Psoas muscle (tissue), 8 donors: ENCODE measurements around the gene RTN4RL1. TPM values are rescaled to one million over a fixed set of nuclear protein-coding genes. Genes with fewer than 3 reads are reported as not detected.
A peak's percentile ranks its signal among the peaks of the same experiment; 100 is the strongest.

Experiments used
- ATAC-seq, 4 donors: fragments of 200-7000 bp; cut with Tn5 transposase; one replicate each; pipeline ENCODE4 v1.9.1; 2020; ENCODE audit warnings: moderate library complexity in 3 of 4, mild to moderate bottlenecking in 2 of 4
- DNase-seq, 2 donors: peaks; one replicate each; pipeline ENCODE4 v3.0.0-alpha.2; 2020
- H3K27ac ChIP-seq: fragments of 200-600 bp; one replicate; pipeline ENCODE4 v1.8.0; 2022
- H3K27me3 ChIP-seq, 3 donors: fragments of 200-600 bp in 1 of 3; one replicate each; pipeline versions ENCODE4 v1.6.1 to v1.8.0; 2013 to 2022; ENCODE audit warnings: low read length in 2 of 3, mild to moderate bottlenecking in 2 of 3, moderate library complexity in 1 of 3; ENCODE audit not compliant: insufficient read depth in 3 of 3
- H3K36me3 ChIP-seq, 2 donors: fragments of 200-600 bp in 1 of 2; one replicate each; pipeline versions ENCODE4 v1.6.1 to v1.8.0; 2013 to 2022; ENCODE audit warnings: low read depth in 1 of 2, mild to moderate bottlenecking in 1 of 2, moderate library complexity in 1 of 2; ENCODE audit not compliant: insufficient read depth in 1 of 2
- H3K4me1 ChIP-seq: fragments of 200-600 bp; one replicate; pipeline ENCODE4 v1.8.0; 2022
- H3K4me3 ChIP-seq: fragments of 200-600 bp; one replicate; pipeline ENCODE4 v1.8.0; 2022; ENCODE audit warnings: mild to moderate bottlenecking
- H3K9me3 ChIP-seq: fragments of 200-600 bp; one replicate; pipeline ENCODE4 v1.8.0; 2022
- whole genome bisulfite sequencing, 3 donors: extraction: QIAGEN DNeasy Blood & Tissue Kit; methylation state at CpG; one replicate each; pipeline versions ENCODE4 v1.1.6 to v1.1.7; 2013; 5-methylcytosine and 5-hydroxymethylcytosine counted together
- intact Hi-C, 2 donors: fragments of 100-400 bp; cut with DNase I; formaldehyde crosslinking; loops; one replicate each; pipeline versions ENCODE4 v1.11.0 to v1.14.2; 2022
- polyA plus RNA-seq, 3 donors: library from polyadenylated mRNA; stranded (reverse); fragments of 200-250 nt; gene quantifications; one replicate each; pipeline ENCODE4 v1.2.3, GENCODE V29; 2013
- total RNA-seq, 4 donors: library from RNA; stranded (reverse); fragmentation: NEBNext Ultra II Directional in 2 of 4; extraction: Animal tissue kit (Norgen Biotek cat#: 25700) in 2 of 4; gene quantifications; one replicate each; pipeline versions ENCODE4 v1.2.1 to v1.2.4, GENCODE V29; 2021 to 2023
- TF ChIP-seq, protein P1 (sequence below): fragments of 200-600 bp; IDR thresholded peaks from one replicate; pipeline ENCODE4 v1.8.0; 2022; ENCODE audit warnings: antibody characterized with exemption
- donor health status: healthy with polysubstance abuse.
- donor health status: DM: no; HTN: no; CAD: no; lungs with moderate emphysema.
- donor health status: Bipolar disorder and iron deficiency.
- donor health status: healthy.
- donor health status: DM: yes; HTN: yes; CAD: no.
- donor health status: DM: no; HTN: no; CAD: no.
- donor health status: DM: no; HTN: no; CAD: no.
- donor health status: DM: yes; HTN: yes; CAD: no.

RTN4RL1 gene
- total and polyA plus RNA-seq, 7 donors: 0.44 to 1.8 (median 0.75) TPM

DNA sequence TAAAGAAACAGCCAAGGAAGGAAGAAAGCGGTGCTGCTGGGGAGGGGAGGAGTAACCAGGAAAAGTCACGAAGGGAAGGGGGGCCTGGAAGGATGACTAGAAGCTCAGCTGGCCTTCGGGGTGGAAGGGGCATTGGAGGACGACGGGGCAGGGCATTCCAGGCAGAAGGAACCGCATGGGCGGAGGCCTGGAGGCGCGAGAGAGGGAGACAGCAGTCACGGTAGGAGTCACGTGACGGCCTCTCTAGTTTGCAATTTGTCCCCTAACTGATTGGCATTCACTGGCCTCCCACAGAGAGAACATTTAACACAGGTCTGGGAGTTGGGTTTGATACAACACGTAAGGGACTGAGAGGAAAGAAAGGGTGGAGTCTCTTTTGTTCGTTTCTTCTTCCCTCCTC lies 63.9 kb downstream of the RTN4RL1 start:
- Histone ChIP-seq H3K27ac (no peak overlapping the region), H3K9me3 (no peaks in the 10 kb centered on the region), H3K36me3 (no peaks in the 10 kb centered on the region), H3K4me1 (peaks cover 13% of the 10 kb centered on the region), H3K27me3 (no peaks in the 10 kb centered on the region), H3K4me3 (no peak overlapping the region)
- TF ChIP-seq, protein P1, sequence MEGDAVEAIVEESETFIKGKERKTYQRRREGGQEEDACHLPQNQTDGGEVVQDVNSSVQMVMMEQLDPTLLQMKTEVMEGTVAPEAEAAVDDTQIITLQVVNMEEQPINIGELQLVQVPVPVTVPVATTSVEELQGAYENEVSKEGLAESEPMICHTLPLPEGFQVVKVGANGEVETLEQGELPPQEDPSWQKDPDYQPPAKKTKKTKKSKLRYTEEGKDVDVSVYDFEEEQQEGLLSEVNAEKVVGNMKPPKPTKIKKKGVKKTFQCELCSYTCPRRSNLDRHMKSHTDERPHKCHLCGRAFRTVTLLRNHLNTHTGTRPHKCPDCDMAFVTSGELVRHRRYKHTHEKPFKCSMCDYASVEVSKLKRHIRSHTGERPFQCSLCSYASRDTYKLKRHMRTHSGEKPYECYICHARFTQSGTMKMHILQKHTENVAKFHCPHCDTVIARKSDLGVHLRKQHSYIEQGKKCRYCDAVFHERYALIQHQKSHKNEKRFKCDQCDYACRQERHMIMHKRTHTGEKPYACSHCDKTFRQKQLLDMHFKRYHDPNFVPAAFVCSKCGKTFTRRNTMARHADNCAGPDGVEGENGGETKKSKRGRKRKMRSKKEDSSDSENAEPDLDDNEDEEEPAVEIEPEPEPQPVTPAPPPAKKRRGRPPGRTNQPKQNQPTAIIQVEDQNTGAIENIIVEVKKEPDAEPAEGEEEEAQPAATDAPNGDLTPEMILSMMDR: no peak
- ATAC-seq: no peak
- 77 to 79% (median 77%) methylated on average over 14 of the region's 14 CpGs for WGBS, 3 donors
- intact Hi-C loops: loop anchor here in 1 of 2 donors (10.0 kb wide), 1 partner anchor 64 kb away; the partner anchor contains the start of gene RTN4RL1
- DNase-seq: no peak

DNA sequence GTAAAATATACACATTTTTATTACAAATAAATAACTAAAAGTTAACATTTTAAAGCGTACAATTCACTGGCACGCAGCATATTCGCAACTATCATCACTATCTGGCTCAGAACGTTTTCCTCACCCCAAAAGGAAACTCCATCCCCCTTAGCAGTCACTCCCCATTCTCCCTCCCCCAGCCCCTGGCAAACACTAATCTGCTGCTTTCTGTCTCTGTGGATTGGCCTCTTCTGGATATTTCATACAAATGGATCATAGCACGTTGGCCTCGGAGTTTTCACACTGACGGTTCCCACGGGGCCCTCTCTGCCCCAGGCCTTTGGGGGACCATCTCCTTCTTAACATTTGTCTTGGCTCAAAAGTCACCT lies 64.6 kb downstream of the RTN4RL1 start:
- Histone ChIP-seq H3K4me1 (peaks cover 13% of the 10 kb centered on the region), H3K36me3 (no peaks in the 10 kb centered on the region), H3K4me3 (no peak overlapping the region), H3K27ac (no peak overlapping the region), H3K27me3 (no peaks in the 10 kb centered on the region), H3K9me3 (no peaks in the 10 kb centered on the region)
- TF ChIP-seq, protein P1: no peak
- no peak for ATAC-seq
- intact Hi-C loops: loop anchor here in 1 of 2 donors (10.0 kb wide), 1 partner anchor 64 kb away; the partner anchor contains the start of gene RTN4RL1
- WGBS, 3 donors: 65 to 74% (median 72%) methylated on average over 8 of the region's 8 CpGs
- DNase-seq: no peak

DNA sequence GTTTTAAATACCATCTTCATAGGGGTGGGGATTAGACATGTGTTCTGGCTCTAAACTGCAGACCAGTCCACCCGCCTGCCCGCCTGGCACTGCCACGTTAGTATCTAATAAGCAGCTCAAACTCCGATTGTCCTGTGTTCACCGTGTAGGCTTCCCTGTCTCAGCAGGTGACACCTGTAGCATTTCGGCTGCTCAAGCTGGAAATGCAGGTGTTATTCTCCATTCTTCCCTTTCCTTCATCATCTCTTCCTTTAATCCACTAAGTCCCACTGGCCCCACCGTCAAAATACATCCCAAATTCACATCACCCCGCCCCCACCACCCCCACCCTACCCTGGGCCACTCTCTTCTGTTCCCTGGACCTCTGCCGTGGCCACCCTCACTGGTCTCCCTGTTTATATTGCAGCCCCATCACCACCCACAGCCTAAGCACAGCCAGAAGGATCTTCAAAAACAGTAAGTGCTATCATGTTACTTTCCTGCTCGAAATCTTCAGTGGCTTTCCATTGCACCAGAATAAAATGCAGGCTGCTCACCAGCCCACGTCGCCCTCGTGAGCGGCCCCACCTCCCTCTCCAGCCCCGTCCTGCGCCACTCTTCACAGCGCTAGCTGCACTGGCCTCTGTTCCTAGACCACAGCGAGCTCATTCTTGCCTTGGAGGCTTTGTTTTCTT lies 65.1 kb downstream of the RTN4RL1 start:
- peak in 3 of 4 donors; percentile 35 to 61 (median 45) for ATAC-seq
- 56 to 74% (median 66%) methylated on average over 18 of the region's 18 CpGs for WGBS, 3 donors

DNA sequence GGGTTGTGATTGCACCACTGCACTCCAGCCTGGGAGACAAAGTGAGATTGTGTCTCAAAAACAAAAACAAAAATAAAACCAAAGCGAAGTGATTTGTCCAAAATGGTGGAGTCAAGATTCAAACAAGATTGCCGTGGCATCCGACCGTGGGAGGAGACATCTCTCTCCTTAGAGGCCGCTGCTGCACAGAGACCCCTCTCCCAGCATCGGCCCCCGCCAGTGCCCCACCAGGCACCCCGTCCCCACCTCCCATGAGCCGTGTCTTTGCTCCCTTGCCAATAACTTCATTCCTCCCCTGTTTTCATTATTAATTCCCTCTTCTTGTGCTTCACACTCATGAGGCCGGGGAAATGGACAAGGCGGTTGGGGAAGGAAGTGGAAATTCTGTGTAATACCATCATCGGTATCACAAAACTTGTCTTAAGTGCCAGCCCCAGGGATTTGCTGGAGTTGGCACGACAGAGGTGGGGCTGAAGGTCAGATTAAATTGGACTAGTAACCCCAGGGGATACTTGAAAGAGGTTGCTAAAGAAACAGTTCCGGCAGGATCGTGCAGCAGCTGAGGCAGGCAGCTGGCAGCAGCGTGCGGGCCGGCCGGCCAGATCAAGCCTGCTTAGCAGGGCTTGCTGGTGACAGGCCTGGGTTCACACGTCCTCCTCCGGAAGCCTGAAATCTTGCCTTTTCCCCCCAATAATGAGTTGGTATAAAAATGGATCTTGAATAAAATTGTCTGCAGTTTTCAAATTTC lies 66.8 kb downstream of the RTN4RL1 start:
- H3K4me3 ChIP-seq: no peak overlapping the region
- H3K36me3 ChIP-seq: no peaks in the 10 kb centered on the region
- ATAC-seq (peak; percentile 55 to 76 (median 67)), DNase-seq (no peak)
- 45 to 61% (median 55%) methylated on average over 20 to 21 of the region's 21 CpGs for WGBS, 3 donors
- no peaks in the 10 kb centered on the region for H3K27me3 ChIP-seq
- peaks cover 13% of the 10 kb centered on the region for H3K4me1 ChIP-seq
- intact Hi-C loops: no loop called here
- H3K9me3 ChIP-seq: no peaks in the 10 kb centered on the region
- peak overlapping the region; percentile 7 for H3K27ac ChIP-seq
- TF ChIP-seq, protein P1: no peak

More for the DNA sequence above, 65.1 kb downstream of the RTN4RL1 start:
- H3K36me3 ChIP-seq: no peaks in the 10 kb centered on the region
- H3K27me3 ChIP-seq: no peaks in the 10 kb centered on the region
- peaks cover 13% of the 10 kb centered on the region for H3K4me1 ChIP-seq
- no peak overlapping the region for H3K27ac ChIP-seq
- DNase-seq: no peak
- TF ChIP-seq, protein P1: no peak
- H3K4me3 ChIP-seq: no peak overlapping the region
- H3K9me3 ChIP-seq: no peaks in the 10 kb centered on the region
- intact Hi-C loops: loop anchor here in 1 of 2 donors (10.0 kb wide), 1 partner anchor 65 kb away; the partner anchor contains the start of gene RTN4RL1
